ENCODE results near the gene PRPF38B. TPM values are rescaled to one million over a fixed set of nuclear protein-coding genes. Genes with fewer than 3 reads are reported as not detected.

The PRPF38B gene
- polyA plus RNA-seq, 1 experiment = 35.6 TPM

DNA sequence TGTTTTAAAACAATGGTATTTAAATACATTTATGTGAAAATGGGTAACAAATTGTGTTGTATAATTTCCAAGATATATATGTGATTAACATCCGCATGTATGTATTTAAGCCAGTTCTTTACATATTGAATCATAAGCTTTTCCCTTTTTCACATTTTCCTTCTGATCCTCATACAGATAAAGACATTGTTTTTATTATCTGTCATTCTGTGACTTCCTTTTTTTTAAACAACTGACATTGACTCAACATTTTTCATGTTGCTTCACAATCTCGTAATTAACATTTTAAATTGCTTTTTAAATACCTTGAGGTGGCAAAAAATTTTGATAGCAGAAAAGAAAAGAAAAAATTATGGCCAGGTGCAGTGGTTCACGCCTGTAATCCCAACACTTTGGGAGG, 55.8 kb downstream of the PRPF38B start:
- H3K27ac ChIP-seq (ENCODE audit: low read depth, low read length) = no peak overlapping the region
- CTCF ChIA-PET = interaction anchor here (1.5 kb wide), 1 partner anchor 150 kb away, joined by 3 read pairs; no protein-coding TSS in a partner anchor
- no peak for DNase-seq (ENCODE audit: low read depth, low spot score)

DNA sequence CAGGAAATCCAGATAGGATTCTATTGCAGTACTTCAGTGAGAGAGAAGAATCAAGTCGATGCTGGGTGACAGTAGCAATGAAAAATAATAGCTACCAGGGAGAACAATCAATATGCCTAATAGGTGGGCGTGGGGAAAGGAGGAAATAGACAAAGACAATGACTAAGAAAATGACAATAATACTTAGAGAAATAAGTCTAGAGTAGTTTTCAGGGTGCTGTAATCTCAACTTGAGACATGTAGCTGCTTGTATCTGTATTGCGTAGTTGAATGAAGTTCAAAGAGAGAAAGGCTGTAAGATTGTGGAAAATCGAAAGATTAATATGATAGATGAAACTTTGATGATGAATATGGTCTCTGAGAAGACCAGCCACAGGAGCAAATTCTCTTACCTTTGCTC, 57.0 kb downstream of the PRPF38B start:
- Histone ChIP-seq H3K27me3 (ENCODE audit: control insufficient read depth, insufficient read depth, low read length) (no peaks in the 10 kb centered on the region), H3K27ac (ENCODE audit: low read depth, low read length) (no peak overlapping the region), H3K4me3 (ENCODE audit: low read depth, low read length) (no peak overlapping the region), H3K9me3 (ENCODE audit: control insufficient read depth, insufficient read depth, low read length) (no peaks in the 10 kb centered on the region; the same call in 1 of the 2 replicates)
- CTCF ChIA-PET = no interaction called here
- DNase-seq (ENCODE audit: low read depth, low spot score) = no peak
- POLR2A ChIA-PET = no interaction called here
- TF ChIP-seq, protein P1, sequence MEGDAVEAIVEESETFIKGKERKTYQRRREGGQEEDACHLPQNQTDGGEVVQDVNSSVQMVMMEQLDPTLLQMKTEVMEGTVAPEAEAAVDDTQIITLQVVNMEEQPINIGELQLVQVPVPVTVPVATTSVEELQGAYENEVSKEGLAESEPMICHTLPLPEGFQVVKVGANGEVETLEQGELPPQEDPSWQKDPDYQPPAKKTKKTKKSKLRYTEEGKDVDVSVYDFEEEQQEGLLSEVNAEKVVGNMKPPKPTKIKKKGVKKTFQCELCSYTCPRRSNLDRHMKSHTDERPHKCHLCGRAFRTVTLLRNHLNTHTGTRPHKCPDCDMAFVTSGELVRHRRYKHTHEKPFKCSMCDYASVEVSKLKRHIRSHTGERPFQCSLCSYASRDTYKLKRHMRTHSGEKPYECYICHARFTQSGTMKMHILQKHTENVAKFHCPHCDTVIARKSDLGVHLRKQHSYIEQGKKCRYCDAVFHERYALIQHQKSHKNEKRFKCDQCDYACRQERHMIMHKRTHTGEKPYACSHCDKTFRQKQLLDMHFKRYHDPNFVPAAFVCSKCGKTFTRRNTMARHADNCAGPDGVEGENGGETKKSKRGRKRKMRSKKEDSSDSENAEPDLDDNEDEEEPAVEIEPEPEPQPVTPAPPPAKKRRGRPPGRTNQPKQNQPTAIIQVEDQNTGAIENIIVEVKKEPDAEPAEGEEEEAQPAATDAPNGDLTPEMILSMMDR (IDR thresholded peaks at IDR 0.05; ENCODE audit: low read depth, low read length) = no peak

More for the DNA sequence above, 55.8 kb downstream of the PRPF38B start:
- Histone ChIP-seq H3K27me3 (ENCODE audit: control insufficient read depth, insufficient read depth, low read length) (no peaks in the 10 kb centered on the region), H3K4me3 (ENCODE audit: low read depth, low read length) (peak overlapping the region; percentile 98; the same call in 1 of the 2 replicates), H3K9me3 (ENCODE audit: control insufficient read depth, insufficient read depth, low read length) (no peaks in the 10 kb centered on the region; the same call in 1 of the 2 replicates)
- POLR2A ChIA-PET = no interaction called here
- TF ChIP-seq, protein P1 (IDR thresholded peaks at IDR 0.05; ENCODE audit: low read depth, low read length) = no peak

DNA sequence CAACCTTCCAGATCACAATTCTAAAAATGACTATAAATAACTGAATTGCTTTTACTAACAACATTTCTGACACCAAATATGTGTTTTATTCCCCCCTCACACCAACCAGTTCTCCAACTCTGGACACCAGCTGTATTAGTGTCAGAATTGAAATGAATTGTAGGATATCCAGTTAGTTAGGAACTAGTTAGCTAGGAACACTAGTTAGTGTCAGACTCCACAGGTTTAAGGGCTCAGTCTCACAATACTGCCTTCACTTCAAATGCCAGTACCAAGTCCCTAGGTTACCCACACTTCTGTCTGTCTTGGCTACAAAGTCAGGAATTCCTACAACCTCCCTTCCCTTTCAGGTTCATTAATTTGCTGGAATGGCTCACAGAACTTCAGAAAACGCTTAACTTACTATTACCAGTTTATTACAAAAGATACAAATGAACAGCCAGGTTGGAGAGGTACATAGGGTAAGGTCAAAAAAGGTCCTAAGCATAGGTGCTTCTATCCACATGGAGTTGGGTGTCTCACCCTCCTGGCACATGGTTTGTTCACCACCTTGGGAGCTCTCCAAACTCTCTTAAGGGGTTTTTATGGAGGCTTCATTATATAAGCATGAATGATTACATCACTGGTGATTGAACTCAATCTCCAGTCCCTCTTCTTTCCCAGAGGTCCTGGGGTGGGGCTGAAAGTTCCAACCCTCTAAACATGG, 58.5 kb downstream of the PRPF38B start:
- DNase-seq (ENCODE audit: low read depth, low spot score) = no peak
- Histone ChIP-seq H3K27me3 (ENCODE audit: control insufficient read depth, insufficient read depth, low read length) (no peaks in the 10 kb centered on the region), H3K4me3 (ENCODE audit: low read depth, low read length) (no peak overlapping the region), H3K9me3 (ENCODE audit: control insufficient read depth, insufficient read depth, low read length) (no peaks in the 10 kb centered on the region; the same call in 1 of the 2 replicates), H3K27ac (ENCODE audit: low read depth, low read length) (no peak overlapping the region)
- TF ChIP-seq, protein P1 (IDR thresholded peaks at IDR 0.05; ENCODE audit: low read depth, low read length) = no peak
- POLR2A ChIA-PET = no interaction called here
- CTCF ChIA-PET = no interaction called here

Other genes with a start within 250 kb of the PRPF38B start
- not detected in 2 replicates for gene NBPF6, start 242.0 kb upstream of the PRPF38B start, polyA plus RNA-seq (2011; rRNA removed)
- 4.4 and 6.1 TPM in 2 replicates for gene EEIG2, start 132.2 kb upstream of the PRPF38B start, polyA plus RNA-seq (2011; rRNA removed)
- 2.2 and 2.3 TPM in 2 replicates for gene HENMT1, start 31.2 kb upstream of the PRPF38B start, polyA plus RNA-seq (2011; rRNA removed)
- gene FNDC7, start 20.6 kb downstream of the PRPF38B start, polyA plus RNA-seq (2011; rRNA removed) = not detected in 2 replicates
- 25.5 and 44.0 TPM in 2 replicates for gene STXBP3, start 54.4 kb downstream of the PRPF38B start, polyA plus RNA-seq (2011; rRNA removed)
- 0.45 and 0.86 TPM in 2 replicates for gene AKNAD1, start 164.8 kb downstream of the PRPF38B start, polyA plus RNA-seq (2011; rRNA removed)
- 10.0 and 14.3 TPM in 2 replicates for gene GPSM2, start 184.7 kb downstream of the PRPF38B start, polyA plus RNA-seq (2011; rRNA removed)